Endodermal cell (in vitro differentiated cells): ENCODE data around the gene GNAQ. TPM values are rescaled to one million over a fixed set of nuclear protein-coding genes. Genes with fewer than 3 reads are reported as not detected.

ENCODE experiments used
- DNase-seq: peaks from one replicate; pipeline ENCODE4 v3.0.0-alpha.2; 2017
- H3K27ac ChIP-seq: 2 replicates; pipeline ENCODE4 v1.5.1; 2013; ENCODE audit warnings: mild to moderate bottlenecking, low read depth, low read length, moderate library complexity
- H3K27me3 ChIP-seq: 2 replicates; pipeline ENCODE4 v1.6.1; 2013; ENCODE audit warnings: mild to moderate bottlenecking, low read length, moderate library complexity; ENCODE audit not compliant: insufficient read depth, control insufficient read depth, poor library complexity, severe bottlenecking
- H3K36me3 ChIP-seq: 2 replicates; pipeline ENCODE4 v1.7.0; 2013; ENCODE audit warnings: mild to moderate bottlenecking, low read length, moderate library complexity; ENCODE audit not compliant: control insufficient read depth, insufficient read depth
- H3K4me1 ChIP-seq: one replicate; pipeline ENCODE4 v1.7.0; 2013; ENCODE audit warnings: low read length; ENCODE audit not compliant: control insufficient read depth, insufficient read depth
- H3K4me3 ChIP-seq: 2 replicates; pipeline ENCODE4 v1.5.1; 2013; ENCODE audit warnings: mild to moderate bottlenecking, low read length, moderate library complexity
- H3K9ac ChIP-seq: 2 replicates; pipeline ENCODE4 v1.6.1; 2013; ENCODE audit warnings: mild to moderate bottlenecking, low read length, moderate library complexity; ENCODE audit not compliant: poor library complexity, severe bottlenecking; ENCODE audit errors: extremely low read depth
- H3K9me3 ChIP-seq: 2 replicates; pipeline ENCODE4 v1.6.1; 2013; ENCODE audit warnings: mild to moderate bottlenecking, low read length, moderate library complexity; ENCODE audit not compliant: control insufficient read depth
- H3K27ac Mint-ChIP-seq: 2 replicates; pipeline ENCODE4 v1.8.0; 2020; ENCODE audit warnings: mixed read lengths
- H3K27me3 Mint-ChIP-seq: 2 replicates; pipeline ENCODE4 v1.8.0; 2021; ENCODE audit warnings: mild to moderate bottlenecking, mixed read lengths; ENCODE audit not compliant: insufficient read depth
- H3K36me3 Mint-ChIP-seq: 2 replicates; pipeline ENCODE4 v1.8.0; 2020; ENCODE audit warnings: low read depth, mixed read lengths
- H3K4me1 Mint-ChIP-seq: 2 replicates; pipeline ENCODE4 v1.8.0; 2020; ENCODE audit warnings: mixed read lengths
- H3K4me3 Mint-ChIP-seq: 2 replicates; pipeline ENCODE4 v1.8.0; 2020; ENCODE audit warnings: mild to moderate bottlenecking, moderate library complexity, mixed read lengths
- H3K9me3 Mint-ChIP-seq: 2 replicates; pipeline ENCODE4 v1.8.0; 2020; ENCODE audit warnings: mild to moderate bottlenecking, mixed read lengths
- WGBS, 2 experiments: methylation state at CpG; one replicate each; pipeline versions ENCODE4 v1.1.5 to v1.1.7; 2013; ENCODE audit warnings: missing lambda C conversion rate in 2 of 2, mixed read lengths in 1 of 2; ENCODE audit not compliant: insufficient coverage in 1 of 2, insufficient read length in 1 of 2; 5-methylcytosine and 5-hydroxymethylcytosine counted together
- total RNA-seq, 2 donors: library from RNA; stranded (reverse); fragmentation: NEBNext Ultra II Directional in 1 of 2; extraction: Animal tissue kit (Norgen Biotek cat#: 25700) in 1 of 2; gene quantifications; 2 replicates in 1 of 2; 3 replicates in 1 of 2; pipeline ENCODE4 v1.2.1, GENCODE V29; 2021
- TF ChIP-seq, protein P1 (sequence below): fragments of 200-600 bp; sonication (generic); conservative IDR thresholded peaks from 2 replicates; pipeline ENCODE4 v1.5.0; 2021; ENCODE audit warnings: antibody characterized with exemption, mild to moderate bottlenecking

Gene GNAQ
- total RNA-seq, 2 donors from 2014 or later = 46.0 to 57.6 TPM

DNA sequence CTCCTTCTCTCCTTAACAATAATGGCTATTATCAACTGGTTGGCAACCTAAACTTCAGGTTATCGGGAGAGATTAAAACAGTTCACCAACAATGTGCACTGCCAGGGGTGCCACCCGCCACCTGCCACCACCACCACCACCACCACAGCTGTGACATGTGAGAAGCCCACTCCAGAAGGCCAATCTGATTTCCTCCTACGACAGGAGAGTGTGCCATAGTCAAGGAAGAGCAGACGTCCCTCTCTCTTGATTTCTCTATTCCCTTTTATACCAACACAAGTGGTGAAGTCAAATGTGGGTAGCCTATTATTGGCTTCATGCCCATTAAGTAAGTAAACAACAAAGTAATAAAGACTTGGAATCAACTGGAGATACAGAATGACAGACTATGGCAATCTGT lies 22.4 kb downstream of the GNAQ start:
- Mint-ChIP-seq H3K27ac (no peak overlapping the region), H3K9me3 (no peaks in the 10 kb centered on the region)

DNA sequence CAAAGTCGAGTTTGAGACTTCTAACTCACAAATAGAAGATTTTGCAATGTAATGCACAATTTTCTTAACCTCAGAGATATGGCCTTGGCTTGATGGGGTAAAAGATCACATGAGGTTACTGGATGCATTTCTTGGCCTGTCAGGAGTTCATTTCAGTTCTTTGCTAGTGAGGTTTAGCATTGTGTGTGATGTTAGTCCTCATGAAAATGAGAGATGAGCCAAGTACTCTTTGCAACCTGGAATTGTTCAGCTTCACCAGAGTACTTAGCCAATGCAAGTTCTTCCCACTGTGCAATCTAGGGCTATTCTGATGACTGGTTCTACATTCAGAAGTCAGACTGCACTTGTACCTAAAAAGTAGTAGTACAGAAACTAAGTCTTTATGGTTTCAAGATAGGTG lies 24.9 kb downstream of the GNAQ start:
- WGBS, 2 experiments = 95% methylated on average over 1 of the region's 1 CpG; no CpG with 5 or more reads in 1 of the 2 experiments
- H3K9me3 Mint-ChIP-seq = no peaks in the 10 kb centered on the region
- TF ChIP-seq, protein P1, sequence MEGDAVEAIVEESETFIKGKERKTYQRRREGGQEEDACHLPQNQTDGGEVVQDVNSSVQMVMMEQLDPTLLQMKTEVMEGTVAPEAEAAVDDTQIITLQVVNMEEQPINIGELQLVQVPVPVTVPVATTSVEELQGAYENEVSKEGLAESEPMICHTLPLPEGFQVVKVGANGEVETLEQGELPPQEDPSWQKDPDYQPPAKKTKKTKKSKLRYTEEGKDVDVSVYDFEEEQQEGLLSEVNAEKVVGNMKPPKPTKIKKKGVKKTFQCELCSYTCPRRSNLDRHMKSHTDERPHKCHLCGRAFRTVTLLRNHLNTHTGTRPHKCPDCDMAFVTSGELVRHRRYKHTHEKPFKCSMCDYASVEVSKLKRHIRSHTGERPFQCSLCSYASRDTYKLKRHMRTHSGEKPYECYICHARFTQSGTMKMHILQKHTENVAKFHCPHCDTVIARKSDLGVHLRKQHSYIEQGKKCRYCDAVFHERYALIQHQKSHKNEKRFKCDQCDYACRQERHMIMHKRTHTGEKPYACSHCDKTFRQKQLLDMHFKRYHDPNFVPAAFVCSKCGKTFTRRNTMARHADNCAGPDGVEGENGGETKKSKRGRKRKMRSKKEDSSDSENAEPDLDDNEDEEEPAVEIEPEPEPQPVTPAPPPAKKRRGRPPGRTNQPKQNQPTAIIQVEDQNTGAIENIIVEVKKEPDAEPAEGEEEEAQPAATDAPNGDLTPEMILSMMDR = no peak

More for the DNA sequence above, 22.4 kb downstream of the GNAQ start:
- Histone ChIP-seq H3K4me3 (no peak overlapping the region), H3K4me1 (no peaks in the 10 kb centered on the region), H3K27me3 (no peaks in the 10 kb centered on the region), H3K9ac (no peak overlapping the region), H3K36me3 (no peaks in the 10 kb centered on the region), H3K9me3 (no peaks in the 10 kb centered on the region), H3K27ac (no peak overlapping the region)
- peaks cover 18% of the 10 kb centered on the region for H3K4me1 Mint-ChIP-seq
- no peak overlapping the region for H3K4me3 Mint-ChIP-seq
- DNase-seq = no peak
- no peaks in the 10 kb centered on the region for H3K27me3 Mint-ChIP-seq
- WGBS, 2 experiments = 57 to 94% methylated on average over 1 to 4 of the region's 4 CpGs
- TF ChIP-seq, protein P1 = no peak
- H3K36me3 Mint-ChIP-seq = peaks cover 1% of the 10 kb centered on the region

GRCh38 chr9:78005231-78006002 lies 26.2 kb downstream of the GNAQ start:
- no peak overlapping the region for H3K9ac ChIP-seq
- H3K4me3 Mint-ChIP-seq = no peak overlapping the region
- DNase-seq = no peak
- H3K9me3 Mint-ChIP-seq = no peaks in the 10 kb centered on the region
- no peaks in the 10 kb centered on the region for H3K36me3 Mint-ChIP-seq
- H3K9me3 ChIP-seq = no peaks in the 10 kb centered on the region
- H3K27me3 Mint-ChIP-seq = no peaks in the 10 kb centered on the region
- TF ChIP-seq, protein P1 = no peak
- WGBS, 2 experiments = 93 to 98% methylated on average over 6 to 9 of the region's 9 CpGs
- no peaks in the 10 kb centered on the region for H3K27me3 ChIP-seq
- H3K4me1 ChIP-seq = no peaks in the 10 kb centered on the region
- no peaks in the 10 kb centered on the region for H3K36me3 ChIP-seq
- no peak overlapping the region for H3K27ac Mint-ChIP-seq
- H3K4me1 Mint-ChIP-seq = peaks cover 9% of the 10 kb centered on the region
- no peak overlapping the region for H3K4me3 ChIP-seq
- H3K27ac ChIP-seq = no peak overlapping the region

More for the DNA sequence above, 24.9 kb downstream of the GNAQ start:
- no peaks in the 10 kb centered on the region for H3K4me1 ChIP-seq
- H3K27me3 Mint-ChIP-seq = no peaks in the 10 kb centered on the region
- no peak overlapping the region for H3K9ac ChIP-seq
- no peaks in the 10 kb centered on the region for H3K36me3 Mint-ChIP-seq
- H3K4me3 ChIP-seq = no peak overlapping the region
- DNase-seq = no peak
- no peak overlapping the region for H3K4me3 Mint-ChIP-seq
- no peak overlapping the region for H3K27ac Mint-ChIP-seq
- no peak overlapping the region for H3K27ac ChIP-seq
- H3K36me3 ChIP-seq = no peaks in the 10 kb centered on the region
- H3K27me3 ChIP-seq = no peaks in the 10 kb centered on the region
- no peaks in the 10 kb centered on the region for H3K9me3 ChIP-seq
- peaks cover 15% of the 10 kb centered on the region for H3K4me1 Mint-ChIP-seq
